Stimulated activated CD8-positive, alpha-beta memory T cell treated with anti-CD3 and anti-CD28 coated beads, Interleukin-4, amount 100 ng/mL, for 48 hours (primary cell): Measurements from ENCODE around the gene CALM3.
A peak's percentile ranks its signal among the peaks of the same experiment; 100 is the strongest.

ENCODE experiments used
- DNase-seq: peaks from one replicate; pipeline ENCODE4 v3.0.0-alpha.2; 2020

Gene CALM3

DNA sequence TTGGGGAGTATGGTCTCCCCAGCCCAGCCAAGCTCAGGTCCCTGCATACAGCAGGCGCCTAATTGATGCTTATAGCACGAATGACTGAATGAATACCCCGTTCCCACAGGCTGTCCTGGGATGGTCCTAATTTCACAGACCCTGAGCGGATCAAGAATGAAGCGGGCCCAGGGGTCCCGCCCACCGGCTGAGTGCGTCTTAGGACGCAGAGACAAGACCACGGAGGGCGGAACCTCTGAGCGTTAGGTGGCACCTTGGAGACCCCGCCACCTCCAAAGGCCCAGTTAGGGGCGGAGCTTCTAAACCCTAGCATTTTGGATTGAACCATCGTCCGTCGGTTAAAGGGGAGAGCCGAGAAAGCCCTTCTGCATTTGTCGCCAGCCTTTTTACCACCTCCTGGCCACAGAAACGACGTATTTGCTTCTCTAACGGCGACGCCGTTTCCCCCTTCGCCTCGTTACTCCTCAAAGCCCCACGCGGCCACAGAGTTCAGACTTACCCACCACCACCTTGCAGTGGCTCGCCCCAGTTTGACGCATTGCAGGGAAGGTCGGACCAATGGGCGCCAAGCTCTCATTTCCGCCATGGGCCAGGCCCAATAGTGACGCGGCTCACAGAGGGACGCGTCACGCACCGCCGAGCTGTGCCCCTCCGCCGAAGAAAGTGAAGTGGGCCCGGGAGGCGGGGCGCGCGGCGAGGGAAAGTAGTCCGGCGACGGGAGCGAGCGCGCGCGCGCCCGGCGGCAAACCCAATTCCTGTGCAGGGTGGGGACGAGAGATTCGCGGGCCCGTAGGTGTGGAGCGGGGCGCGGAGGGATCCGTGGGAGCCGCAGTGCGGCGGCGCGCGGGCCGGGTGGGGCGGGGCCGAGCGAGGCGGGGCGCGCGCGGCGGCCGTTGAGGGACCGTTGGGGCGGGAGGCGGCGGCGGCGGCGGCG is 479 bp upstream of the CALM3 start:
- peak; percentile 100 for DNase-seq

DNA sequence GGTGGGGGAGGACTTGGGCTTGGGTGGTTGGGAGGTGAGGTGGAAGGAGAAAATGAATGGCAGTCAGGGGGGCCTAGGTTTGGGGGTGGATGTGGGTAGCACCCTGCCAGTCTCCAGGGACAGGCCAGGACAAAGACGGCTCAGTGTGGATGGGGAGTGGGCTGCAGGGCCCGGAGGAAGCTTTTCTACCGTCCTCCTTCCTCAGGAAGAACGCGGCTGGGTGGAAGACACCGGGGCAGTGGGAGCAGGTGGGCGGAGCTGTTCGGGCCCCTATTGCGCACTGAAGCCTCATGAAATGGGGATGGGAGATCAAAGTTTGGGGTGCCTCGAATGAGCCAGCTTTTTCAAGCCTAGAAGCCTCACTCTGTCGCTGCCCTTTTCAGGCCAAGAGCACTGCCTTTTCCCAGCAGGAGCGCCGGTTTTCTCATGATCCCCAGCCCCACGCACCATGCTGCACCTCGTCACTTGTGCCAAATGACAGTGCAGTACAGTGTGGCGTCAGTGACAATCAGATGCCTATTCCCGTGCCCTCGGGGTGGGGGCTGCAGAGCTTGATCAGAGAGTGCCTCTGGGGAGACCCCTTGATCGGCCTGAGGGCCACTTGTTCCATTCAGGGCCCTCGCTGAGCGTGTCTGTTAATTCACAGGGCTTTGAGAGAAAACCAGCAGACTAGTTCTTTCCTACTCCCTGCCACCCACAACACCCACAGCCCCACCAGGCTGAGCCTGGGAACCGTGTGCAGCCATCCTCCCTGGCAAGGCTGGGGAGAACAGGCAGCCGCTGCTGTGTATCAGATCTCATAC is 1.5 kb downstream of the CALM3 start:
- peak; percentile 73 for DNase-seq

DNA sequence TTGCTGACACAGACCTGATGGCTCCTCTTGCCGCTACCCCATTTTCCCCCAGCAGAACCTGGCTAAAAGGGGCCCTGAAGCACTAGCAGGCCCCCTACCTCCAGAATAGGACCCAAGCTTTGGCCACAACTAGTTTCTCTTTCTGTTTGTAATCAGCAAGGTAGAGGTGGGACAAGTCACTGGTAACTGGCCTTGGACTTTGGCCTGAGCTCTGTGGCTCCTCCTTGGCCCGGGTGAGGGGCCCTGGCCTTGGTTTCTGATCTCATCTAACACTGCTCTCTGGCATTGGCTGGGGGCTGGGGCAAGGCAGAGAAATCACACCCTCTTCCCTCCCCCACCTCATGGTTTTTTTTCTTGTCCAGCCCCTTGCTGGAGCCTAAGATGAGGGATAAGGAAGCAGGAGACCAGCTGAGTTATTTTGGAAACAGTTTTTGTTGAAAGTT is 2.1 kb downstream of the CALM3 start:
- no peak for DNase-seq

DNA sequence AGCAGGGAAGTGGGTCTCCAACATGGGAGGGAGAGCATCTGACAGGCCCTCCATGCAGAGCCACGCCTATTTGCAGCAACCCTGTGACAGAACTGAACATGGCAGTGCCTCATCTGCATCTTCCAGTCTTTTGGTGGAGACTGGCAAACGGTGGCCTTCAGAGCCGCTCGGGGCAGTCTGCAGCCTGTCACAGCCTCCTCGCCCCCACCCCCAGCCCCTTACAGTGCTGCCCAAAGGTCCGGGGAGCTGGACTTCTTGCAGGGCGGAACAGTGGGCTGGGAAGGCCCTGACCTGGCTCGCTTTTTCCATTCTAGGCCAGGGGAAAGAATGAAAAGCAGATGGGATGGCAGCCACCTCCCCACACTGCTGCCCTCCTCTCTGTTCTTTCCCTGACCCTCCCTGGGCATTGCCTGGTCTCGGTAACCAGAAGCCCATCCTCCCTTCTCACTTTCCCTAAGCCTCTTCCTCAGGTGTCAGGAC is 2.7 kb downstream of the CALM3 start:
- no peak for DNase-seq

DNA sequence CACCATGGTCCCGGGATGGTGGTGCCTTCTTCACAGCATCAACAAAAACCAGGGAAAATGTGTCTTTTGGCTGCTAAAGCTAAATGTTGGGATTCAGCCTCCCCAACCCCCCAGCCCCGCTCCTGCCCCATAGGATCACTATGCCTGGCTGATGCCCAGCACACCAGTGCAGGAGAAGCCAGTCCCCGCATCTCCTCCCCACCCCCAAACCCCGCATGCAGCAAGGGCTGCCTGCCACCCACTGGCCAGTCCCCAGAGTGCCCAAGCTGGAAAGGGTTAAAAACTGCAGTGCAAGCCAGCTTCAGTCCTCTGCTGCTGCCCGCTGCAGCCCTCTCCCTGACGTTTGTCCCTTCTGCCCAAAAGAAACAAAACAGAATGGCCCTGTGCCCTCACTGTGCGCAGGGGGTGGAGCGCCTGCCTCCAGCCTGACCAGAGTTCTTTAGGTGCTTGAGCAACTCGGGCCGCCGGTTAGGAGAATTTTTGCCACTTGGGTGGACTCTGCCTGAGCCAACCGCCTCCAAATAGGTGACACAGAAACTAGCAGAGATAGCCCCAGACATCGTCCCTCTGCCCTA is 3.7 kb downstream of the CALM3 start:
- no peak for DNase-seq

DNA sequence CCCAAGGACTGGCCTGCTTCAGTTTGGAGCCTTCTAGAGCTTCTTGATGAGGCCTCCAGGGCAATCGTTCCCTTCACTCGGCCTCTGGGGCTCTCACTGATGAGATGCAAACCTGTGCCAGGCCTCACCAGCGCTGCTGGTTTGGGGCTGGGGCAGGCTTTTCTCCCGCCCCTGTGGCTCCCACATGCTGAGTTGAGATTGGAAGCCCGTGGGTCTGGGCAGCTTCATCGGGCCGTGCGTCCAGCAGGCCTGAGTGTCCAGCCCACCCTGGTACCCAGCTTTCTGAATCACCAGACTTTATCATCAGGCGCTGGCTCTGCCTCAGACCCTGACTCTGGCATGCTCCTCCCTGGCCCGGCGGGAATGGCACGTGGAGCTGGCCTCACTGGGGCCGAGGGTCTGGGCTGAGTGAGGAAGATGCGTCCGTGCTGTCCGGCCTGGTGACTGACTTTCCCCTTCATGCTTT is 4.3 kb downstream of the CALM3 start:
- DNase-seq: no peak

DNA sequence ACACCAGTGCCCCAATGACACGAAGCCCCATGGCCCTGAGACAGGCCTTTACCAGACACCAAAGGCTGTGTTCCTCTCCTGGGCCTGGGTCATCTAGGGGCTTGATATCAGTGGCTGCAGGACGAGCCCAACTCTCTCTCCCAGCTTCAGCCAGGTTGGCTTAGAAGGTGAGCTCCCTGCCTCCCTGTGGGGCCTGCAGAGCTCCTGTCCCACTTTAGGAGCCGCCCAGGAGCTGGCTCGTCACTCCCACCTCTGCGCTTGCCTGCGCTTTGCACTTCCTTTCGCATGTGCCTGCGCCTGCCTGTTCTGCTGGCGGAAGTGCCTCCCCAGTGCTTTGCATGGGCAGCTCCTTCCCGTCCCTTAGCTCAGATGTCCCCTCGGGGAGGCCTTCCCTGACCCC is 4.9 kb downstream of the CALM3 start:
- DNase-seq: no peak

DNA sequence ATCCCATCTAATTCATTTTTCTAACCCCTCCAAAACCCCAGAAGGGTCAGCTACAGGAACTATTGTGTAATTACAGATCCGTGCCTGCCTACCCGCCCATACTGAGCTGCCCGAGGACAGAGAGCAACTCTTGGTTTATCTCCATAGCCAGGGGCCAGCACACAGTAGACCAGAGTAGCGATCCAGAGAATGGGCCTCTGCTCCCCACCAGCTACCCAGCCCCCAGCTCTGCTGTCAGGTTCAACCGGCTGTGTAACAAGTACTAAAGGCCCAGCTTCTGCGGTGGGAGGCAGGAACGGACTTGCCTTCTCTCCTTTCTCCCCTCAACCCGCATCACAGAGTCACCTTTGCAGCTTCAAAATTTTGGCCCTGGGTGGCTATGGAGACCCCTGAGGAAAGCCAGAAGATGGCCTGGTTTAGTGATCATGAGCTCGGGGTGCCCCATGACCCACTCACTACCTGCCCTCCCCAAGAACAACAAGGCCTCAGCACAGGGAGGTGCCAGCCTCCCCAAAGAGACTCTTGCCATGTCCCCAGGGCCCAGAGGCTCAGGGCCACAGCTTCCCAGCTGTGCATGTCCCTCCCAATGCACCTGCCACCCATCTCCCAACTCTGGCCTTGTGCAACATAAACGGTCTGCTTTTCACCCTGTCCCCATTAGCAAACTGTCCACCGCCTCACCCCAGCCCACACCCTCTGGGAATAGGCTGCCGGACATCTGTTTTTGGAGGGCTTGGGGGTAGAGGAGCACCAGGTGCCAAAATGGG is 5.7 kb downstream of the CALM3 start:
- DNase-seq: no peak

DNA sequence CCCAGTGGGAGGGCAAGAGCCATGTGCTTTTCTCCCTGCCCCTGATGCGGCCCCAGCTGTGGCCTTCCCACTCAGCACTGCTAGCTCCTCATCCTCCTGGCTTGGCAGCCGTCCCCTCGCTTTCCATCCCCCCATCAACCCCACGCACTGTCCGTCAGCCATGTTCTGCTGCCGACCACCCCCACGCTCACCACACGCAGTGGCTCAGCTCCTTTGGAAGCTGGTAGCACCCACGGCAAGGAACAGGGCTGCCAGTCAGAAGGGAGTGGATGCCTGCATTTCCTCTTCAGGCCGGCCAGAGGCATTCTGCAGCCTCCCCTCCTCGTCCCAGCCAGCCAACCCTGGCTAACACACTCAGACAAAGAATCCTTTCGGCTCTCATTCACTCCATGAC is 6.3 kb downstream of the CALM3 start:
- no peak for DNase-seq

DNA sequence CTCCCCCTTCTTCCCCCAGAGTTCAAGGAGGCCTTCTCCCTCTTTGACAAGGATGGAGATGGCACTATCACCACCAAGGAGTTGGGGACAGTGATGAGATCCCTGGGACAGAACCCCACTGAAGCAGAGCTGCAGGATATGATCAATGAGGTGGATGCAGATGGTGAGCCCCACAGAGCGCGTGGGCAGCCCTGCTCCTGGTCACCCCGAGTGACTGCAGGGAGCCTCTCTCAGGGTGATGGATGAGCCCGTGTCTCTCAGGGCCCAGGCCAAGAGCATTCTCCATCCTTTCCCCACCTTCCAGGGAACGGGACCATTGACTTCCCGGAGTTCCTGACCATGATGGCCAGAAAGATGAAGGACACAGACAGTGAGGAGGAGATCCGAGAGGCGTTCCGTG is 7.0 kb downstream of the CALM3 start:
- peak; percentile 17 for DNase-seq

DNA sequence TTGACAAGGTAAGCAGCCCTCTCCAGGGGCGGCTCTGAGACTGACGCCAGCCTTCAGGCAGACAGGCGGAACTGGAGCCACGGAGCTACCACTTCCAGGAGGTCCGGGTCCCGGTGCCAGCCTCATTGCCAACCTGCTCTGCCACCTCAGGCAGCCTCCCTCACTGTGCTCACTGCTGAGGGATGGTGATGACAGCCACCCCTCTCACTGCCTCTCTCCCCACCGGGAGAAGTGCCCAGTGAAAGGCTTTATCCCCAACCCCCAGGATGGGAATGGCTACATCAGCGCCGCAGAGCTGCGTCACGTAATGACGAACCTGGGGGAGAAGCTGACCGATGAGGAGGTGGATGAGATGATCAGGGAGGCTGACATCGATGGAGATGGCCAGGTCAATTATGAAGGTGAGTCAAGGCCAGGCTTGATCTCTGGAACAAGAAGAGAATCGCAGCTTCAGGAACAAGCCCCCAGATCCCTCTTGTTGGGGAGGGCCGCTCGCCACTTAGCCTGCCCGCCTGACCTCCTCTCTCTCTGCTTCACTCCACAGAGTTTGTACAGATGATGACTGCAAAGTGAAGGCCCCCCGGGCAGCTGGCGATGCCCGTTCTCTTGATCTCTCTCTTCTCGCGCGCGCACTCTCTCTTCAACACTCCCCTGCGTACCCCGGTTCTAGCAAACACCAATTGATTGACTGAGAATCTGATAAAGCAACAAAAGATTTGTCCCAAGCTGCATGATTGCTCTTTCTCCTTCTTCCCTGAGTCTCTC is 7.6 kb downstream of the CALM3 start:
- peak; percentile 19 for DNase-seq

DNA sequence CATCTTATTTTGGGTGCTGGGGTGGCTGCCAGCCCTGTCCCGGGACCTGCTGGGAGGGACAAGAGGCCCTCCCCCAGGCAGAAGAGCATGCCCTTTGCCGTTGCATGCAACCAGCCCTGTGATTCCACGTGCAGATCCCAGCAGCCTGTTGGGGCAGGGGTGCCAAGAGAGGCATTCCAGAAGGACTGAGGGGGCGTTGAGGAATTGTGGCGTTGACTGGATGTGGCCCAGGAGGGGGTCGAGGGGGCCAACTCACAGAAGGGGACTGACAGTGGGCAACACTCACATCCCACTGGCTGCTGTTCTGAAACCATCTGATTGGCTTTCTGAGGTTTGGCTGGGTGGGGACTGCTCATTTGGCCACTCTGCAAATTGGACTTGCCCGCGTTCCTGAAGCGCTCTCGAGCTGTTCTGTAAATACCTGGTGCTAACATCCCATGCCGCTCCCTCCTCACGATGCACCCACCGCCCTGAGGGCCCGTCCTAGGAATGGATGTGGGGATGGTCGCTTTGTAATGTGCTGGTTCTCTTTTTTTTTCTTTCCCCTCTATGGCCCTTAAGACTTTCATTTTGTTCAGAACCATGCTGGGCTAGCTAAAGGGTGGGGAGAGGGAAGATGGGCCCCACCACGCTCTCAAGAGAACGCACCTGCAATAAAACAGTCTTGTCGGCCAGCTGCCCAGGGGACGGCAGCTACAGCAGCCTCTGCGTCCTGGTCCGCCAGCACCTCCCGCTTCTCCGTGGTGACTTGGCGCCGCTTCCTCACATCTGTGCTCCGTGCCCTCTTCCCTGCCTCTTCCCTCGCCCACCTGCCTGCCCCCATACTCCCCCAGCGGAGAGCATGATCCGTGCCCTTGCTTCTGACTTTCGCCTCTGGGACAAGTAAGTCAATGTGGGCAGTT is 8.6 kb downstream of the CALM3 start:
- peak; percentile 21 for DNase-seq

DNA sequence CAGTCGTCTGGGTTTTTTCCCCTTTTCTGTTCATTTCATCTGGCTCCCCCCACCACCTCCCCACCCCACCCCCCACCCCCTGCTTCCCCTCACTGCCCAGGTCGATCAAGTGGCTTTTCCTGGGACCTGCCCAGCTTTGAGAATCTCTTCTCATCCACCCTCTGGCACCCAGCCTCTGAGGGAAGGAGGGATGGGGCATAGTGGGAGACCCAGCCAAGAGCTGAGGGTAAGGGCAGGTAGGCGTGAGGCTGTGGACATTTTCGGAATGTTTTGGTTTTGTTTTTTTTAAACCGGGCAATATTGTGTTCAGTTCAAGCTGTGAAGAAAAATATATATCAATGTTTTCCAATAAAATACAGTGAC is 9.3 kb downstream of the CALM3 start:
- no peak for DNase-seq

DNA sequence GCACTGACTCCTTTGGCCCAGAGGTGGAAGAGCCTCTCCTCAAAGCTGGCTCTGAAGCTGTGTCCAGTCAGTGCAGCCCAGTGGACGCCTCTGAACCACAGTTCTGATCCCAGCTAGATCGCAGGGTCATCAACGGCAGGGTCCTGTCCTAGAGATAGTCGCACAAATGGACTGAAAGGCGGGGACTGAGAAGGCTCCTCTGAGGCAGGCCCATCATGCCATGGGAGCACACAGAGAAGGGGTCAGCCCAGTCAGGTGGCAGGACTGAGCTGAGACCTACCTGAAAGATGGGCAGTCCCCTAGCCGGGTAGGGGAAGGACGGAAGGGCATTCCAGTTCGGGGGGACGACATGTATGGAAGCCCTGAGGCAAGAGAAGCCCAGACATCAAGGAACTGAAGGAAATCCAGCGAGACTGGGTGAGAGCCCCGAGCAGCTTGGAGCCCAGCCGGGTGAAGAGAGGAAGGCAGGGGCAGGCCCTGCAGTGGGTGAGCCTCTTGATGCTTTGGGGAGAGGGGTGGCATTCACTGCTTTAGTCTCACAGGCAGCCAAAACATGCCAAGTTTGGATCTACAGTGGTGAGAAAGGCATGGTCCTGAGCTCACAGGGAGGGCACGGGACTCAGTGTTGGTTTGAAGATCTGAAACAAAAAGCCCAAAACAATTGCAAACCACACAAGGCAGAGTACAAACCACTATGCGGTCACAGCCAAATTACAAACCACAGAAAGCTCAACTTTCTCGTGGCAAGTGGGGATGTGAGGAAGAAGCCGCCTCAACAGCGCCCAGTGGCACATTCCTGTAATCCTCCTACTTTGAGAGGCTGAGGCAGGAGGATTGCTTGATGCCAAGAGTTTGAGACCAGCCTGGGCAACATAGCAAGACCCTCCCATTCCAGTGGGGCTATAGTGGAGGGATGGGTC is 10.0 kb downstream of the CALM3 start:
- peak; percentile 47 for DNase-seq

DNA sequence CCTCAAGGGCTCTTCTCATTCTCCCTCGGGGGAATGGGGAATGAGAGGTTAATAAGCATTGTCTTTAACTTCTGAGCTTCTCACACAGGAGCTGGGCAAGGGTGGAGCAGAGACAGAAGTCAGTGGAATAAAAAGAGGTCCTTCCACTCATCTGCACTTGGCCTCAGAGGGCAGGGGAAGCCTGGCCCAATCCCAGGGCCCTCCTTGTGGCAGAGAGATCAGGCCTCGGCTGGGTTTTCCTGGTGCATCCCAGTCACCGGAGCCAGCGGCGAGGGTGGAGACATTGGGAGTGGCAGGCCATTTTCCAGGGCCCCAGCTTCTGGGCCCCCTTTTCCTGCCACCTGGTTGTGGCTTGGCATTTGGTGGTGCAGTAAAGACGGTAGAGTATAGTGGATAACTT is 10.6 kb downstream of the CALM3 start:
- no peak for DNase-seq

DNA sequence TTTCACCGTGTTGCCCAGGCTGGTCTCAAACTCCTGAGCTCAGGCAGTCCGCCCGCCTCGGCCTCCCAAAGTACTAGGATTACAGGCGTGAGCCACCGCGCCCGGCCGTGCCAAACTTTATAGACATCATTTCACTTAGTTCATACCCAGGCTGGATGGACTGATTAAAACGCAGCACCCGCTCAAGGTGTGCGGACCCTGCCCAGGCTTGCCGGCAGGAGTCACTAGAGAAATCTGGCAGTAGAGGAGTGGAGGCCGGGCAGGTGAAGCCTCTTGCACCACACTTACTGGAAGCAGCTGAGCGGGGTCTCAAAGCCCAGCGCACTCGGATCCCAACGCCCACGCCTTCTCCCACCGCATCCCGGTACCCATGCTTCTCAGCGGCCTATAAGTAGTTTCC is 12.4 kb downstream of the CALM3 start:
- DNase-seq: no peak

DNA sequence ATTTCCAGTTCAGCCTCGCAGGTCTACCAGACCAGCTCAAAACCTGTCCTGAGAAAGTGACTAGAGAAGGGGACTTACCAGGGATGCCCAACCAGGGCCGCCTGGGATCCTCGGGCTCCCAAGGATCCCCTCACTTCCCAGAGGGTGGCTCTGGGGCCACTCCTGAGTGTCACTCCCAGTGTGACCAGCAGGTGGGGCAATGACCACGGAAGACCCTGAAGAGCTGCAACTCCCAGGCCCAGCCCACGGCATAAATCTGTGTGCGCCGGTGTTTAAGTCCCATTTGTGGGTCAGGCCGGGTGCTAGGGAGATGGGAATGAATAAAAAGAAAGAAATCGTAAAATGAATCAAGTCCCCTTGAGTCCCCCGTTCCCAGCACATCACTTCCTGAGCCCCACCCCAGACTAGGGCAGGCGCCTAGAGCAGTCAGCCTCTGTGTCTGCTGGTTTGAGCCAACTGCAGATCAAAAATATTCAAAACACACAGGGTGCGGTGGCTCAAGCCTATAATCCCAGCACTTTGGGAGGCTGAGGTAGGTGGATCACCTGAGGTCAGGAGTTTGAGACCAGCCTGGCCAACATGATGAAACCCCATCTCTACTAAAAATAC is 13.1 kb downstream of the CALM3 start:
- peak; percentile 94 for DNase-seq

DNA sequence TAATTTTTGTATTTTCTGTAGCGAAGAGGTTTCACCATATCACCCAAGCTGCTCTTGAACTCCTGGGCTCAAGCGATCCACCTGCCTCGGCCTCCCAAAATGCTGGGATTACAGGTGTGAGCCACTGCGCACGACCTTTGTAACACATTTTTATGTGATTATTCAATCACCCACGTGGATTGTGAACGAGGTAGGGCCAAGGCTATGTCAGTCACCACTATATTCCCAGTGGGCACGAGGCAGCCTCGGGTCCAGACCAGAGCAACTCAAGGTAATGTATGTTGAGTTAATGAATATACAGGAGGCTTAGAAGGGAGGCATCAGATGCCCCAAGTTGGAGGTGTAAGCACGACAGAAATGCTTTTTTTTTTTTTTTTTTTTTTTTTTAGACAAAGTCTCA is 14.8 kb downstream of the CALM3 start:
- no peak for DNase-seq
